COLO668 (cell line): ENCODE data around the gene CCDC187.

Source experiments
- DNase-seq: peaks from one replicate; lab custom pipeline; 2025; ENCODE audit not compliant: unreplicated experiment; lab: John Stamatoyannopoulos, UW

CCDC187 gene

GRCh38 chr9:136300016-136300545 is 3.8 kb downstream of the CCDC187 start:
- DNase-seq: no peak

GRCh38 chr9:136299541-136299940 is 4.4 kb downstream of the CCDC187 start:
- DNase-seq: no peak

GRCh38 chr9:136299116-136299515 is 4.8 kb downstream of the CCDC187 start:
- no peak for DNase-seq

- peak; percentile 24 for DNase-seq
These were observed 5.8 kb downstream of the CCDC187 start for GRCh38 chr9:136297766-136298735.

- peak; percentile 79 for DNase-seq
These were observed 6.7 kb downstream of the CCDC187 start for GRCh38 chr9:136297016-136297691.

GRCh38 chr9:136296434-136297015 is 7.4 kb downstream of the CCDC187 start:
- DNase-seq: no peak

- no peak for DNase-seq
These were observed 8.1 kb downstream of the CCDC187 start for GRCh38 chr9:136295542-136296433.

- DNase-seq: no peak
These were observed 8.8 kb downstream of the CCDC187 start for GRCh38 chr9:136295055-136295454.

GRCh38 chr9:136294437-136294836 is 9.5 kb downstream of the CCDC187 start:
- DNase-seq: no peak

GRCh38 chr9:136293476-136294077 is 10.3 kb downstream of the CCDC187 start:
- no peak for DNase-seq

- peak; percentile 77 for DNase-seq
These were observed 11.1 kb downstream of the CCDC187 start for GRCh38 chr9:136292591-136293448.

- DNase-seq: no peak
These were observed 11.8 kb downstream of the CCDC187 start for GRCh38 chr9:136292026-136292538.

- DNase-seq: no peak
These were observed 12.4 kb downstream of the CCDC187 start for GRCh38 chr9:136291306-136292025.

- no peak for DNase-seq
These were observed 13.3 kb downstream of the CCDC187 start for GRCh38 chr9:136290508-136291000.

GRCh38 chr9:136289651-136290507 is 14.0 kb downstream of the CCDC187 start:
- DNase-seq: peak; percentile 31

- DNase-seq: peak; percentile 29
These were observed 15.7 kb downstream of the CCDC187 start for GRCh38 chr9:136287960-136288753.
